CD14-positive monocyte (primary cell): Measurements from ENCODE around the gene RPL6. TPM values are rescaled to one million over a fixed set of nuclear protein-coding genes. Genes with fewer than 3 reads are reported as not detected.

ENCODE experiments used
- DNase-seq, 3 donors: peaks; one replicate each; pipeline ENCODE4 v3.0.0-alpha.2; 2011 to 2022
- H2AFZ ChIP-seq: 2 replicates; pipeline ENCODE4 v1.6.0; 2012; ENCODE audit warnings: mild to moderate bottlenecking, low read depth, low read length, inconsistent platforms; ENCODE audit not compliant: insufficient read depth, poor library complexity, severe bottlenecking
- H3K27ac ChIP-seq, 2 donors: 1 replicate in 1 of 2; 2 replicates in 1 of 2; pipeline ENCODE4 v1.5.1; 2012 to 2013; ENCODE audit warnings: low read length in 2 of 2, control low read depth in 1 of 2, inconsistent platforms in 1 of 2, low read depth in 1 of 2, mild to moderate bottlenecking in 1 of 2
- H3K27me3 ChIP-seq, 2 donors: one replicate each; pipeline versions ENCODE4 v1.6.0 to v1.6.1; 2011 to 2013; ENCODE audit warnings: low read length in 2 of 2; ENCODE audit not compliant: control insufficient read depth in 2 of 2, insufficient read depth in 2 of 2
- H3K36me3 ChIP-seq, 2 donors: replicated peaks in 1 of 2; 1 replicate in 1 of 2; 2 replicates in 1 of 2; pipeline versions ENCODE4 v1.5.1 to v1.6.1; 2012 to 2013; ENCODE audit warnings: low read length in 2 of 2, control low read depth in 1 of 2, inconsistent platforms in 1 of 2, mild to moderate bottlenecking in 1 of 2; ENCODE audit not compliant: insufficient read depth in 2 of 2, control insufficient read depth in 1 of 2
- H3K4me1 ChIP-seq, 2 donors: 1 replicate in 1 of 2; 2 replicates in 1 of 2; pipeline versions ENCODE4 v1.5.1 to v1.6.1; 2012 to 2013; ENCODE audit warnings: low read length in 2 of 2, control low read depth in 1 of 2, inconsistent platforms in 1 of 2, mild to moderate bottlenecking in 1 of 2, moderate library complexity in 1 of 2; ENCODE audit not compliant: insufficient read depth in 2 of 2, control insufficient read depth in 1 of 2
- H3K4me2 ChIP-seq: replicated peaks from 2 replicates; pipeline ENCODE3; 2012; ENCODE audit warnings: low read length, moderate library complexity, mild to moderate bottlenecking; ENCODE audit not compliant: poor library complexity, severe bottlenecking; ENCODE audit errors: extremely low read depth
- H3K4me3 ChIP-seq, 3 experiments: fragments of 200-600 bp in 1 of 3; sonication (generic) in 1 of 3; replicated peaks in 1 of 3; 1 replicate in 2 of 3; 2 replicates in 1 of 3; pipeline ENCODE4 v1.5.1; 2011 to 2013; ENCODE audit warnings: low read length in 3 of 3, mild to moderate bottlenecking in 3 of 3, control low read depth in 2 of 3, low read depth in 2 of 3, inconsistent platforms in 1 of 3, moderate library complexity in 1 of 3
- H3K79me2 ChIP-seq: 2 replicates; pipeline ENCODE4 v1.6.0; 2012; ENCODE audit warnings: mild to moderate bottlenecking, control low read depth, inconsistent platforms, low read length, moderate library complexity; ENCODE audit not compliant: insufficient read depth
- H3K9ac ChIP-seq: 2 replicates; pipeline ENCODE4 v1.6.0; 2017; ENCODE audit warnings: low read length, mild to moderate bottlenecking; ENCODE audit not compliant: insufficient read depth, poor library complexity, severe bottlenecking
- H3K9me3 ChIP-seq, 2 donors: replicated peaks in 1 of 2; 1 replicate in 1 of 2; 2 replicates in 1 of 2; pipeline versions ENCODE4 v1.5.1 to v1.6.1; 2012 to 2013; ENCODE audit warnings: low read length in 2 of 2, control low read depth in 1 of 2; ENCODE audit not compliant: control insufficient read depth in 1 of 2, insufficient read depth in 1 of 2
- H4K20me1 ChIP-seq: 2 replicates; pipeline ENCODE4 v1.6.0; 2012; ENCODE audit warnings: mild to moderate bottlenecking, low read length, control low read depth, moderate library complexity; ENCODE audit not compliant: insufficient read depth
- H3K27ac Mint-ChIP-seq, 7 donors: one replicate each; pipeline ENCODE4 v1.8.0; 2020; ENCODE audit warnings: mild to moderate bottlenecking in 7 of 7, mixed read lengths in 7 of 7, moderate library complexity in 6 of 7, inconsistent platforms in 2 of 7
- H3K27me3 Mint-ChIP-seq, 3 donors: one replicate each; pipeline ENCODE4 v1.8.0; 2021 to 2022; ENCODE audit warnings: low read depth in 3 of 3, mild to moderate bottlenecking in 3 of 3, mixed read lengths in 3 of 3, moderate library complexity in 3 of 3, inconsistent platforms in 1 of 3
- H3K36me3 Mint-ChIP-seq, 2 donors: one replicate each; pipeline ENCODE4 v1.8.0; 2020; ENCODE audit warnings: mixed read lengths in 2 of 2, inconsistent platforms in 1 of 2, mild to moderate bottlenecking in 1 of 2
- H3K4me1 Mint-ChIP-seq: one replicate; pipeline ENCODE4 v1.8.0; 2020; ENCODE audit warnings: mild to moderate bottlenecking, mixed read lengths
- H3K4me3 Mint-ChIP-seq, 2 donors: one replicate each; pipeline ENCODE4 v1.8.0; 2020; ENCODE audit warnings: mild to moderate bottlenecking in 2 of 2, mixed read lengths in 2 of 2, moderate library complexity in 1 of 2
- H3K9me3 Mint-ChIP-seq, 7 donors: one replicate each; pipeline ENCODE4 v1.8.0; 2020 to 2022; ENCODE audit warnings: mixed read lengths in 7 of 7, mild to moderate bottlenecking in 6 of 7, moderate library complexity in 6 of 7, inconsistent platforms in 2 of 7
- WGBS: methylation state at CpG from one replicate; pipeline ENCODE4 v1.1.5; 2013; ENCODE audit warnings: missing lambda C conversion rate; ENCODE audit not compliant: insufficient coverage; 5-methylcytosine and 5-hydroxymethylcytosine counted together
- intact Hi-C, 2 donors: fragments of 100-400 bp; cut with micrococcal nuclease; formaldehyde crosslinking; loops; one replicate each; pipeline versions ENCODE4 v1.15.0 to v1.15.1; 2023
- polyA plus RNA-seq, 3 donors: library from polyadenylated mRNA; depleted of rRNA in 1 of 3; unstranded in 2 of 3; stranded (reverse) in 1 of 3; fragments of 300-500 nt in 2 of 3; fragments of >200 nt in 1 of 3; fragmentation: Illumina TruSeq in 2 of 3; gene quantifications; 1 replicate in 2 of 3; 2 replicates in 1 of 3; pipeline ENCODE4 v1.2.3, GENCODE V29; 2012 to 2021
- TF ChIP-seq, protein P1 (sequence below): fragments of 200-600 bp; IDR thresholded peaks from one replicate; pipeline ENCODE4 v1.8.0; 2022; ENCODE audit warnings: antibody characterized with exemption, mild to moderate bottlenecking

Gene RPL6
- polyA plus RNA-seq, 3 donors: 201 to 1,124 (median 259) TPM

DNA sequence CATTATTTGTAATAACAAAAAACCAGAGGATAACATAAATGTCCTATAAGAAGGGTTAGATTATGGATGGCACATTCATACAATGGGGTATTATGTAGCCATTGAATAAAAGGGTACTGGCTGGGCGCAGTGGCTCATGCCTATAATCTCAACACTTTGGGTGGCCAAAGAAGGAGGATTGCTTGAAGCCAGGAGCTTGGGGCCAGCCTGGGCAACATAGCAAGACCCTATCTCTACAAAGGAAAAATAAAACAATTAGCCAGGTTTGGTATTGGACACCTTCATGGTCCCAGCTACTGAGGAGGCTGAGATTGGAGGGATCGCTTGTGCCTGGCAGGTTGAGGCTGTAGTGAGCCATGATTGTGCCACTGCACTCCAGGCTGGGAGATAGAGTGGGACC is 24.1 kb upstream of the RPL6 start:
- H3K4me3 Mint-ChIP-seq: no peak overlapping the region
- H3K27me3 ChIP-seq: no peaks in the 10 kb centered on the region
- H3K27ac ChIP-seq: no peak overlapping the region
- H3K4me1 Mint-ChIP-seq: peaks cover 5% of the 10 kb centered on the region
- peaks cover 77% of the 10 kb centered on the region for H4K20me1 ChIP-seq
- peak overlapping the region in 1 of 7 donors; percentile 54 for H3K27ac Mint-ChIP-seq
- H3K79me2 ChIP-seq: peaks cover 84% of the 10 kb centered on the region
- no peak overlapping the region for H2AFZ ChIP-seq
- H3K4me3 ChIP-seq: no peak overlapping the region
- no peak overlapping the region for H3K4me2 ChIP-seq
- WGBS: no CpG with 5 or more reads among the region's 2 CpGs
- no peaks in the 10 kb centered on the region for H3K9me3 Mint-ChIP-seq
- TF ChIP-seq, protein P1, sequence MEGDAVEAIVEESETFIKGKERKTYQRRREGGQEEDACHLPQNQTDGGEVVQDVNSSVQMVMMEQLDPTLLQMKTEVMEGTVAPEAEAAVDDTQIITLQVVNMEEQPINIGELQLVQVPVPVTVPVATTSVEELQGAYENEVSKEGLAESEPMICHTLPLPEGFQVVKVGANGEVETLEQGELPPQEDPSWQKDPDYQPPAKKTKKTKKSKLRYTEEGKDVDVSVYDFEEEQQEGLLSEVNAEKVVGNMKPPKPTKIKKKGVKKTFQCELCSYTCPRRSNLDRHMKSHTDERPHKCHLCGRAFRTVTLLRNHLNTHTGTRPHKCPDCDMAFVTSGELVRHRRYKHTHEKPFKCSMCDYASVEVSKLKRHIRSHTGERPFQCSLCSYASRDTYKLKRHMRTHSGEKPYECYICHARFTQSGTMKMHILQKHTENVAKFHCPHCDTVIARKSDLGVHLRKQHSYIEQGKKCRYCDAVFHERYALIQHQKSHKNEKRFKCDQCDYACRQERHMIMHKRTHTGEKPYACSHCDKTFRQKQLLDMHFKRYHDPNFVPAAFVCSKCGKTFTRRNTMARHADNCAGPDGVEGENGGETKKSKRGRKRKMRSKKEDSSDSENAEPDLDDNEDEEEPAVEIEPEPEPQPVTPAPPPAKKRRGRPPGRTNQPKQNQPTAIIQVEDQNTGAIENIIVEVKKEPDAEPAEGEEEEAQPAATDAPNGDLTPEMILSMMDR: no peak
- H3K27me3 Mint-ChIP-seq: peaks cover 0 to 2% (median 0%) of the 10 kb centered on the region in 3 donors
- intact Hi-C loops: no loop called here
- peaks cover 5 to 30% of the 10 kb centered on the region in 2 donors for H3K36me3 Mint-ChIP-seq
- no peaks in the 10 kb centered on the region for H3K9me3 ChIP-seq
- DNase-seq: no peak
- H3K36me3 ChIP-seq: no peaks in the 10 kb centered on the region
- no peaks in the 10 kb centered on the region for H3K4me1 ChIP-seq
- H3K9ac ChIP-seq: no peak overlapping the region

GRCh38 chr12:112431965-112432364 is 22.6 kb upstream of the RPL6 start:
- H3K4me1 ChIP-seq: no peaks in the 10 kb centered on the region
- no peak for DNase-seq
- no peak overlapping the region for H3K4me3 ChIP-seq
- peaks cover 11 to 25% of the 10 kb centered on the region in 2 donors for H3K36me3 Mint-ChIP-seq
- no peak overlapping the region for H3K27ac ChIP-seq
- H3K4me2 ChIP-seq: no peak overlapping the region
- H3K9ac ChIP-seq: no peak overlapping the region
- peaks cover 5% of the 10 kb centered on the region for H3K4me1 Mint-ChIP-seq
- TF ChIP-seq, protein P1: no peak
- no peaks in the 10 kb centered on the region for H3K36me3 ChIP-seq
- H2AFZ ChIP-seq: no peak overlapping the region
- no peak overlapping the region for H3K27ac Mint-ChIP-seq
- no peaks in the 10 kb centered on the region for H3K9me3 Mint-ChIP-seq
- H3K27me3 Mint-ChIP-seq: peaks cover 0 to 2% (median 0%) of the 10 kb centered on the region in 3 donors
- no CpG with 5 or more reads among the region's 3 CpGs for WGBS
- no peak overlapping the region for H3K4me3 Mint-ChIP-seq
- peaks cover 64% of the 10 kb centered on the region for H4K20me1 ChIP-seq
- no peaks in the 10 kb centered on the region for H3K9me3 ChIP-seq
- peaks cover 82% of the 10 kb centered on the region for H3K79me2 ChIP-seq
- H3K27me3 ChIP-seq: no peaks in the 10 kb centered on the region
- intact Hi-C loops: no loop called here
